ENCODE data around the gene EFCAB12.

EFCAB12 gene

GRCh38 chr3:129439226-129439816, 10.9 kb upstream of the EFCAB12 start:
- no peaks in the 10 kb centered on the region for H3K9me3 Mint-ChIP-seq
- peak; percentile 54 for DNase-seq
- peaks cover 70% of the 10 kb centered on the region for H3K4me1 Mint-ChIP-seq
- peak; percentile 11 for ATAC-seq
- H3K27ac Mint-ChIP-seq = peak overlapping the region; percentile 99
- peaks cover 37% of the 10 kb centered on the region for H3K36me3 Mint-ChIP-seq (ENCODE audit: low read depth)
- peaks cover 4% of the 10 kb centered on the region for H3K27me3 Mint-ChIP-seq
- peak overlapping the region; percentile 94 for H3K4me3 Mint-ChIP-seq

DNA sequence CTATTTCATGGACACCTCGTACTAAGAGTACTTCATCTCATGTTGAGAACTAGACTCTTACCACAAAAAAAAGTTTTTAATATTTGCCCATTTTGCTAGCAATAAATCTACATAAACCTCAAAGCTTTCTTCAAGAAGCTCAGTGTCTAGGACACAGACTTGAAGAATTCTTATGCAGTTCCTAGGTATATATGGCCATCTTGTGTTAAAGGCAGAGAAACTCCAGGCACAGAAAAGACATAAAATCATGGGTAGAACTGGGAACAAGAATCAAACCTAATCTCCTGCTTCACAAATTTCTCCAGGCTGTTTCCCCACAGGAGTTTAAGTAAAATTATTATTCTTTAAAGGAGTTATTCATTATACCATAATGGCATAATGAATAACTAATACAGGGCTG, 6.9 kb upstream of the EFCAB12 start:
- DNase-seq = no peak
- Mint-ChIP-seq H3K27me3 (peaks cover 4% of the 10 kb centered on the region), H3K9me3 (no peaks in the 10 kb centered on the region), H3K4me1 (peaks cover 53% of the 10 kb centered on the region), H3K27ac (no peak overlapping the region), H3K4me3 (peak overlapping the region; percentile 13), H3K36me3 (ENCODE audit: low read depth) (peaks cover 63% of the 10 kb centered on the region)
- no peak for ATAC-seq

DNA sequence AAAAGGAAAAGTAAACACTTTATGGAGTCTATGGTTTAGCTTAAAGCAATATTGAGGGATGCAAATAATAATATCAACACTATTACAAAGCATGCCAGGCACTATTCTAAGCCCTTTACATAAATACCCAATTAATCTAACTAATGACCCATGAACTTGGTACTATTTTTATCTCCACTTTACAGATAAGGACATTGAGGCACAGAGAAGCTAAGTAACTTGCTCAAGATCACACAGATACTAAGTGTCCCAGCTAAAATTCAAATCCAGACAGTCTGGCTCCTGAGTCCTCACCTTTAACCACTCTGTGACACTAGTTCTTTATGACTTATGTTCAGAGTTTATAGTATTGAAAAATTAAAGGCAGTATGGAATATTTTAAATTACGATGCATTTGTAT, 5.7 kb upstream of the EFCAB12 start:
- H3K4me3 Mint-ChIP-seq = no peak overlapping the region

GRCh38 chr3:129433565-129433964, 5.1 kb upstream of the EFCAB12 start:
- ATAC-seq (no peak), DNase-seq (no peak)
- Mint-ChIP-seq H3K36me3 (ENCODE audit: low read depth) (peaks cover 61% of the 10 kb centered on the region), H3K4me1 (peaks cover 61% of the 10 kb centered on the region), H3K9me3 (no peaks in the 10 kb centered on the region), H3K27me3 (no peaks in the 10 kb centered on the region), H3K27ac (no peak overlapping the region), H3K4me3 (no peak overlapping the region)

More for the DNA sequence above, 5.7 kb upstream of the EFCAB12 start:
- H3K27me3 Mint-ChIP-seq = no peaks in the 10 kb centered on the region
- H3K9me3 Mint-ChIP-seq = no peaks in the 10 kb centered on the region
- no peak for DNase-seq
- H3K36me3 Mint-ChIP-seq (ENCODE audit: low read depth) = peaks cover 55% of the 10 kb centered on the region
- H3K4me1 Mint-ChIP-seq = peaks cover 56% of the 10 kb centered on the region
- H3K27ac Mint-ChIP-seq = no peak overlapping the region
- no peak for ATAC-seq

DNA sequence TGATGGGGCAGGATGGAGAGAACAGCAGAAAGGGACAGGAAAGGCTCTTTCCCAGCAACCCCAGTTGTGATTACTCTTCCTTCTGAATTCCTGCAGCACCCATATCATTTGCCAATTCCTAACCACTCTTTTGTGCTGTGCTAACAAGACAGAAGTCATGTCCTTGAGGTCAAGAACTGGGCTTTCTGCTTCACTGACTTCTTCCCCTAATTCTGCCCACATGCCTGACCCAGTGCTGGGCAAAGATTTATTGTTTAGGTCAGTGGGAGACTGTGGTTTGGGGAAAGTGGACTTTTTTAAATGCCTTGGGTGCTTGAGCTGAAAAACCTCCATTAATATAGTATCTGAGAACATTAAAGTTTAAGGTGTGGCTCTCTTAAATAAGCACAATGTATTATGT, 4.2 kb upstream of the EFCAB12 start:
- no peak for DNase-seq
- H3K4me1 Mint-ChIP-seq = peaks cover 61% of the 10 kb centered on the region
- peaks cover 3% of the 10 kb centered on the region for H3K27me3 Mint-ChIP-seq
- H3K9me3 Mint-ChIP-seq = no peaks in the 10 kb centered on the region
- H3K36me3 Mint-ChIP-seq (ENCODE audit: low read depth) = peaks cover 57% of the 10 kb centered on the region
- no peak for ATAC-seq
- no peak overlapping the region for H3K4me3 Mint-ChIP-seq
- H3K27ac Mint-ChIP-seq = no peak overlapping the region

DNA sequence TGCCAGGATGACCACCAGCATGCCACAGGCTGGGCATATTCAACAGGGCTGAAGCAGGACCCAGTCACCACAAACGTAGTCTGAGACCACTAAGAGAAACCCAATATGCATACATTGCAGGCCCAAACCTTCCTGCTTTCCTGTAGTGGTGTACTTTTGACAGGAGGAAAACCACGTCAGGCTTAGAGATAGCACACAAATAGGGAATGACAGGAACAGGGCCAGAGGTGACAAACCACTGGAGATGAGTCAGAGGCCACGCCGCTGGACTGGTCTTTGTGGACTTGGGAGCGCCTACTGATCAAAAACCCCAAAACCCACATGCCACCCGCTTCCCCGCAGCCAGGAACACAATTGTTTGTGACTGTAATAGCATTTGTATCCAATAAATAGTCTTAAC, 3.6 kb upstream of the EFCAB12 start:
- Mint-ChIP-seq H3K9me3 (no peaks in the 10 kb centered on the region), H3K27ac (no peak overlapping the region), H3K36me3 (ENCODE audit: low read depth) (peaks cover 53% of the 10 kb centered on the region), H3K4me3 (no peak overlapping the region), H3K27me3 (peaks cover 6% of the 10 kb centered on the region), H3K4me1 (peaks cover 57% of the 10 kb centered on the region)
- ATAC-seq (no peak), DNase-seq (no peak)

DNA sequence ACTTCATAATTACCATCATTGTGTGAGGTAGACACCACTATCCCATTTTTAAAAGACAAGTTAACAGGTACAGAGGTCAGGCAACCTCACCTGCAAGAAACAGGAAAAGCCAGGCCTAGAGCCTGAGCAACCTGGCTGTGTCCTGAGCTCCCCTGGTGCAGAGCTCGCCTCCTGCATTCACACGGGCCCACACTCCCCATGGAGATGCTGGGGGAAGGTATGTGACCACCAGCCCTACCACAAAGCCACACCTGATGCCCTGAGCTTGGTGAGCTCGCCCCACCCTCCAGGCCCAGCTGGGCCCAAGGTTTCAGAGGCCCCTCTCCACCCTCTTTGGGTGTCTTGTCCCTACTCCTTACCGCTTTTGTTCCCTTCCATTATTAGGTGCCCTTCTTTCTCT, 1.2 kb upstream of the EFCAB12 start:
- Mint-ChIP-seq H3K27me3 (peaks cover 6% of the 10 kb centered on the region), H3K27ac (peak overlapping the region; percentile 81), H3K4me1 (peaks cover 42% of the 10 kb centered on the region), H3K9me3 (no peaks in the 10 kb centered on the region), H3K4me3 (no peak overlapping the region), H3K36me3 (ENCODE audit: low read depth) (peaks cover 35% of the 10 kb centered on the region)
- DNase-seq = no peak
- ATAC-seq = no peak

DNA sequence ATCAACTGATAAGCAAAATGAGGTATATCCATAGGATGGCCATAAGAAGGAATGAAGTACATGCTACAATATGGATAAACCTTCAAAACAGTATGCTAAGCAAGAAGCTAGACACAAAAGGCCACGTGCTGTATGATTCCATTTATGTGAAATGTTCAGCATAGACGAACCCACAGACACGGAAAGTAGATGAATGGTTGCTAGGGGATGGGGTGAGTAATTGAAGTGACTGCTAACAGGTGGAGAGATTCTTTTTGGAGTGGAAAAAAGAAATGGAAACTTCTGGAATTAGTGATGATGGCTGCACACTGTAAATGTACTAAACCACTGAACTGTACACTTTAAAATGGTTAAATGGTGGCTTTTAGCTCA, 630 bp upstream of the EFCAB12 start:
- H3K27me3 Mint-ChIP-seq = peaks cover 6% of the 10 kb centered on the region
- ATAC-seq = peak; percentile 53
- peaks cover 31% of the 10 kb centered on the region for H3K36me3 Mint-ChIP-seq (ENCODE audit: low read depth)
- peak overlapping the region; percentile 64 for H3K4me3 Mint-ChIP-seq
- H3K9me3 Mint-ChIP-seq = no peaks in the 10 kb centered on the region
- peaks cover 44% of the 10 kb centered on the region for H3K4me1 Mint-ChIP-seq
- no peak for DNase-seq
- H3K27ac Mint-ChIP-seq = peak overlapping the region; percentile 81

DNA sequence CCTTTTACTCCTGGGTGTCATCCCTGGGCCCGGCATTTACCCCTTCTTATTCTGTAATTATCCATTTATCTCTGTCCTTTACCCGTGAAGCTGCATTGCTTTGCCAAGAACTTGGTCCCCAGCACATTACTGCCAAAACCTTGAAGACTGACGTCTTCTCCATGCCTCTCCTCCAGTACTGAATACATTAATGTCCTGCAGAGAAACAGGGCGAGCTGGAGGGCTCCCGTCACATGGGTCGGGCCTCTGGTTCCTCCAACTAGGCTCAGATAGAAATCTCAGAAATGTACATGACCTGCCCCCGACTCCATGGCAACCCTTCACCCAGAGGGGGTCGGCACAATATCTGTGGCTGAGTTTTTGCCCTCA, 445 bp downstream of the EFCAB12 start:
- H3K4me1 Mint-ChIP-seq = peaks cover 48% of the 10 kb centered on the region

DNA sequence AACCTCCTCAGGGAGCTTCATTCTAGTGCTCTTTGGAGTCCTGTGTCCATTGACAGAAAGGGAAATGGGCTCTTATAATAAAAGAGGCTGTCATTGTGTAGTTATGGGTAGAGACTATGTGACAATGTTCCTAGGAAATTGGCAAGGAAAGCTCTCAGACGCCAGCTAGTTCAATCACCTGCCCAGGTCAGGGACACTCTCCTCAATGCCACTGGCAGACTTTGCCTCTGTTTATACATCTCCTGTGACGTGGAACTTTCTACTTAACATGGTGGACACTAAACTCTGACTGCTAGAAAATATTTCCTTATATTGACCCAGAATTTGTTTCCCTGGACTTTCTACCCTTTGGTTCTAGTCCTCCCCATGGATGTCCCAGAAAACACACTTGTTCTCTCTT, 2.8 kb downstream of the EFCAB12 start:
- H3K9me3 Mint-ChIP-seq = no peaks in the 10 kb centered on the region
- H3K4me1 Mint-ChIP-seq = peaks cover 45% of the 10 kb centered on the region
- H3K4me3 Mint-ChIP-seq = no peak overlapping the region
- H3K36me3 Mint-ChIP-seq (ENCODE audit: low read depth) = peaks cover 9% of the 10 kb centered on the region
- DNase-seq (no peak), ATAC-seq (no peak)
- peaks cover 6% of the 10 kb centered on the region for H3K27me3 Mint-ChIP-seq
- no peak overlapping the region for H3K27ac Mint-ChIP-seq

More for the DNA sequence above, 445 bp downstream of the EFCAB12 start:
- Mint-ChIP-seq H3K27me3 (peaks cover 6% of the 10 kb centered on the region), H3K9me3 (no peaks in the 10 kb centered on the region), H3K4me3 (peak overlapping the region; percentile 64), H3K27ac (no peak overlapping the region), H3K36me3 (ENCODE audit: low read depth) (peaks cover 25% of the 10 kb centered on the region)
- ATAC-seq (no peak), DNase-seq (no peak)

DNA sequence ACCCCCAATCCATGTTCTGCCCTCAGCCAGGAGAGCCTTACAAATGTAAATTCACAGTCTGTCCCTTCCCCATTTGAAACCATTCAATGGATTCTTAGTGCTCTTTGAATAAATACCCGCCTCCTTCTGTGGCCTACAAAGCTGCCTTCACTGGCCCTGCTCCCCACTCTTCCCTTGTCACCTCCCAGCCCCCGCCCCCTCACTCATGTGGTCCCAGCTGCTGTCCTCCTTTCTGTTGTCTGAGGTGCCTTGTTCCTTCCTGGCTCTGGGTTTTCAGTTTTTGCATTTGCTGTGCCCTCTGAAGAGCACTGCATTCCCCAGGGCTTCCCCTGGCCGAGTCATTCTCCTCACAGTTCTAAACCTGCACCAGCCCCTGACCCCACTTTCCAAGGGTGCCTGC, 3.2 kb downstream of the EFCAB12 start:
- peaks cover 45% of the 10 kb centered on the region for H3K4me1 Mint-ChIP-seq
- no peak for DNase-seq
- H3K27ac Mint-ChIP-seq = no peak overlapping the region
- no peaks in the 10 kb centered on the region for H3K9me3 Mint-ChIP-seq
- peaks cover 7% of the 10 kb centered on the region for H3K36me3 Mint-ChIP-seq (ENCODE audit: low read depth)
- no peak for ATAC-seq
- H3K27me3 Mint-ChIP-seq = peaks cover 6% of the 10 kb centered on the region
- no peak overlapping the region for H3K4me3 Mint-ChIP-seq

DNA sequence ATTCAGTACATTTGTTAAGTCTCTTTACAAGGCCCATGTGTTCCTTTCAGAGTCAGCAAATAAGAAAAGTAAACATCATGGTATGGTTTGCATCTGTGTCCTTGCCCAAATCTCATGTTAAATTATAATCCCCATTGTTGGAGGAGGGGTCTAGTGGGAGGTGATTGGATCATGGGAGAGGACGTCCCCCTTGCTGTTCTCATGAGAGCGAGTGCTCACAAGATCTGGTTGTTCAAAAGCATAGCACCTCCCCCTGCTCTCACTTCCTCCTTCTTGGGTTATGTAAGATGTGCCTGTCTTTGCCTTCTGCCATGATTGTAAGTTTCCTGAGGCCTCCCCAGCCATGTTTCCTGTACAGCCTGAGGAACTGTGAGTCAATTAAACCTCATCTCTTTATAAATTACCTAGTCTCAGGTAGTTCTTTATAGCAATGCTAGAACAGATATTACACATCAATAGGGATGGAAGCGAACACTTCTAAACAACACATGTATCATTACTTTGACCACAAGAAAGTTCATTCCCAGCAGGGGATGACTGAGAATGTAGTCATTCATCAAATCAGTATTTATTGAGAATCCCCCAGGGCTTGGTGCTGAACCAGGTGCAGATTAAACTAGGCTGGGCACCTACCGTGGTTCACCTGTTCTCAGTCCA, 4.1 kb downstream of the EFCAB12 start:
- peaks cover 37% of the 10 kb centered on the region for H3K4me1 Mint-ChIP-seq
- H3K27ac Mint-ChIP-seq = peak overlapping the region; percentile 55
- no peaks in the 10 kb centered on the region for H3K9me3 Mint-ChIP-seq
- H3K36me3 Mint-ChIP-seq (ENCODE audit: low read depth) = peaks cover 7% of the 10 kb centered on the region
- peak; percentile 12 for ATAC-seq
- H3K27me3 Mint-ChIP-seq = peaks cover 6% of the 10 kb centered on the region
- no peak for DNase-seq
- no peak overlapping the region for H3K4me3 Mint-ChIP-seq

DNA sequence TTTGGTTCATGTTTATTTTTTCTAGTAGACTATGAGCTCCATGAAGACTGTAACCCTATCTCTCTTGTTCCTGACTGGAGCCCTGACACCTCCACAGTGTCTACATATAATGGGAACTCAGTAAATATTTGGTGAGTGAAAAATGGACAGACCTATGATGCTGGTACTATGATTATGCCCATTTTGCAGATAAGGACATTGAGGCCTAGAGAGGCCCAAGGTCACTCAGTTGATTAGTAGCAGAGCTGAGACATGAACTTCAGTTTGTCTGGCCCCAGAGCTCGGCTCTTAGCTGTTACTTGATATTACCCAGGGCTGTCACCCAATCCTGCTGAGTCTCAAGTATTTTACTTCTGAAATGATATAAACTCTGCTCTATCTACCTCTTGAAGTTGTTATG, 5.5 kb downstream of the EFCAB12 start:
- peaks cover 23% of the 10 kb centered on the region for H3K4me1 Mint-ChIP-seq
- no peaks in the 10 kb centered on the region for H3K36me3 Mint-ChIP-seq (ENCODE audit: low read depth)
- no peak overlapping the region for H3K4me3 Mint-ChIP-seq
- H3K27me3 Mint-ChIP-seq = peaks cover 5% of the 10 kb centered on the region
- H3K27ac Mint-ChIP-seq = no peak overlapping the region
- no peak for ATAC-seq
- DNase-seq = no peak
- H3K9me3 Mint-ChIP-seq = no peaks in the 10 kb centered on the region

- peaks cover under 1% of the 10 kb centered on the region for H3K27me3 Mint-ChIP-seq
- H3K4me1 Mint-ChIP-seq = peaks cover 19% of the 10 kb centered on the region
- no peaks in the 10 kb centered on the region for H3K9me3 Mint-ChIP-seq
- ATAC-seq = no peak
- no peaks in the 10 kb centered on the region for H3K36me3 Mint-ChIP-seq (ENCODE audit: low read depth)
- no peak overlapping the region for H3K4me3 Mint-ChIP-seq
- no peak overlapping the region for H3K27ac Mint-ChIP-seq
- no peak for DNase-seq
Measured at GRCh38 chr3:129421988-129422745, 6.3 kb downstream of the EFCAB12 start.

GRCh38 chr3:129421236-129421883, 7.1 kb downstream of the EFCAB12 start:
- DNase-seq (no peak), ATAC-seq (no peak)
- Mint-ChIP-seq H3K4me3 (no peak overlapping the region), H3K27me3 (no peaks in the 10 kb centered on the region), H3K9me3 (no peaks in the 10 kb centered on the region), H3K36me3 (ENCODE audit: low read depth) (no peaks in the 10 kb centered on the region), H3K27ac (no peak overlapping the region), H3K4me1 (peaks cover 19% of the 10 kb centered on the region)
